SH-SY5Y (cell line): Measurements from ENCODE around the gene PAX2.

Source experiments
- GATA2 ChIP-seq: IDR thresholded peaks from 2 replicates; pipeline ENCODE4 v1.6.1; 2011; ENCODE audit warnings: mild to moderate bottlenecking, low read depth, low read length
- GATA3 ChIP-seq: IDR thresholded peaks from 2 replicates; pipeline ENCODE4 v1.6.1; 2011; ENCODE audit warnings: low read depth, mild to moderate bottlenecking, low read length, moderate library complexity

- TF ChIP-seq GATA2: no peak
- TF ChIP-seq GATA3: no peak
Observed at GRCh38 chr10:100866010-100866409, 120.6 kb downstream of the PAX2 start.
